ENCODE data around the gene RPL22. TPM values are rescaled to one million over a fixed set of nuclear protein-coding genes. Genes with fewer than 3 reads are reported as not detected.

Gene RPL22
- total and polyA plus RNA-seq, 2 of the 4 experiments (the other 2 are of a cell fraction), result 26.2 to 131 TPM

DNA sequence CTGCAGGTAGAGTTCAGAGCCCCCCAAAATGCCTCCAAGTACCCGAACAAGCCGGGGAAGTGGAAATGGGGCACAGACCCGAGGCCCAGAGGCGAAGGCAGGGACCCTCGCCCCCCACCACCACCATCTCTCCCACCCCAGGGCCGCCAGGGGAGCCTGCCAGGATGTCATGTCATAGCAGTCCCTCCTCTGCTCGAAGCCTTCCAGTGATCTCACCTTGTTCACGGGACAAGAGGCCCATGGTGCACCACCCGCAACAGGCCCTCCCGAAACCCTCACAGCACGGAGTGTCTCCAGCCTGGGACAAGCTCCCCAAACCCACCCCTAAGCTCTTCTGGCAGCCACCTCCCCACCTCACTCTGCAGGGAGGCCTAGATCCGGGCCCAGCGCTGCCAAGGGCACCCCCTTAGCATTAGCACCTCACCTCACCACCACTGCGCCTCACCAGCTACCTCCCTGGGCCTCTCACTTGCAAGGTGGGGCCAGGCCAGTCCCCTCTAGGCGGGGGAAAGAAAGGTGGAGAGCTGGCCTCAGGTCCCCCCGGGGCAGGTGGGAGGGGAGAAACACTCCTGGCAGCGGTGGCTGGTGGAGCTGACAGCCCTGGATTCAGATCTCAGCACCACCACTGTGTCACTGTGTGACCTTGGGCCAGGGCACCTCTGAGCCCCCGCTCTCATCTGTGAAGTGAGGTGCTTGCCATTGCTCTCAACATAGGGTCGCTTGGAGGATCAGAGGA is 32.6 kb downstream of the RPL22 start (continued):
- TF ChIP-seq MAFK (IDR thresholded peaks at IDR 0.05; ENCODE audit: low read depth, low read length), result no peak
- TF ChIP-seq, protein P1, sequence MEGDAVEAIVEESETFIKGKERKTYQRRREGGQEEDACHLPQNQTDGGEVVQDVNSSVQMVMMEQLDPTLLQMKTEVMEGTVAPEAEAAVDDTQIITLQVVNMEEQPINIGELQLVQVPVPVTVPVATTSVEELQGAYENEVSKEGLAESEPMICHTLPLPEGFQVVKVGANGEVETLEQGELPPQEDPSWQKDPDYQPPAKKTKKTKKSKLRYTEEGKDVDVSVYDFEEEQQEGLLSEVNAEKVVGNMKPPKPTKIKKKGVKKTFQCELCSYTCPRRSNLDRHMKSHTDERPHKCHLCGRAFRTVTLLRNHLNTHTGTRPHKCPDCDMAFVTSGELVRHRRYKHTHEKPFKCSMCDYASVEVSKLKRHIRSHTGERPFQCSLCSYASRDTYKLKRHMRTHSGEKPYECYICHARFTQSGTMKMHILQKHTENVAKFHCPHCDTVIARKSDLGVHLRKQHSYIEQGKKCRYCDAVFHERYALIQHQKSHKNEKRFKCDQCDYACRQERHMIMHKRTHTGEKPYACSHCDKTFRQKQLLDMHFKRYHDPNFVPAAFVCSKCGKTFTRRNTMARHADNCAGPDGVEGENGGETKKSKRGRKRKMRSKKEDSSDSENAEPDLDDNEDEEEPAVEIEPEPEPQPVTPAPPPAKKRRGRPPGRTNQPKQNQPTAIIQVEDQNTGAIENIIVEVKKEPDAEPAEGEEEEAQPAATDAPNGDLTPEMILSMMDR (conservative IDR thresholded peaks at IDR 0.05; ENCODE audit: low read depth, low read length), result no peak

GRCh38 chr1:6166221-6166620 is 33.2 kb downstream of the RPL22 start:
- no peak overlapping the region for H4K91ac ChIP-seq (ENCODE audit: insufficient read depth, low read depth, low read length)
- ATAC-seq (ENCODE audit: low read depth) (no peak), DNase-seq (no peak)
- H3K14ac ChIP-seq (replicated peaks; ENCODE audit: low read depth, low read length), result no peak overlapping the region
- H3K9me1 ChIP-seq (ENCODE audit: insufficient read depth, low read length), result no peaks in the 10 kb centered on the region
- no peak overlapping the region for H2BK120ac ChIP-seq (ENCODE audit: low read depth, low read length)
- no peak overlapping the region for H2AK5ac ChIP-seq (ENCODE audit: low read depth, low read length)
- in situ Hi-C loops (cut with MboI; ENCODE audit: low sequenced_read_pairs), result no loop called here
- H3K27ac ChIP-seq (ENCODE audit: insufficient read depth, low read length), result no peak overlapping the region
- no peak overlapping the region for H3K23ac ChIP-seq (ENCODE audit: low read depth, low read length)
- intact Hi-C loops (cut with micrococcal nuclease), result no loop called here
- dilution Hi-C loops (cut with HindIII; ENCODE audit: low sequenced_read_pairs, unreplicated experiment), result no loop called here
- ChIA-PET CTCF (no interaction called here), POLR2A (ENCODE audit: unreplicated experiment) (no interaction called here)
- no peak overlapping the region for H2AFZ ChIP-seq (replicated peaks; ENCODE audit: low read length, poor library complexity)
- no peaks in the 10 kb centered on the region for H3K36me3 ChIP-seq (ENCODE audit: control insufficient read depth, insufficient read depth, low read length)
- 0% methylated on average over 1 of the region's 10 CpGs; no CpG with 5 or more reads in 1 of the 2 experiments for WGBS, 2 experiments (ENCODE audit: extremely low coverage in 2 of 2, insufficient read length in 1 of 2)
- H2AK9ac ChIP-seq (replicated peaks; ENCODE audit: low read depth, low read length, poor library complexity), result no peak overlapping the region
- no TSS peak for BruUV-seq (replicated peaks)
- H3K4me1 ChIP-seq (ENCODE audit: control insufficient read depth, insufficient read depth, low read length), result no peaks in the 10 kb centered on the region
- no peak overlapping the region for H3K4me3 ChIP-seq (ENCODE audit: insufficient read depth, low read depth, low read length)
- H3K9ac ChIP-seq (ENCODE audit: low read depth, low read length), result no peak overlapping the region
- H4K8ac ChIP-seq (ENCODE audit: low read depth in 2 of 2, low read length in 2 of 2), result no peak overlapping the region
- no peak overlapping the region for H3K4me2 ChIP-seq (ENCODE audit: low read depth, low read length)
- no peak overlapping the region for H2BK5ac ChIP-seq (ENCODE audit: low read depth, low read length, poor library complexity, severe bottlenecking)
- H3K9me3 ChIP-seq (ENCODE audit: control insufficient read depth, insufficient read depth, low read length), result no peaks in the 10 kb centered on the region
- no peak overlapping the region for H2BK20ac ChIP-seq (ENCODE audit: low read depth, low read length)
- H3K18ac ChIP-seq (ENCODE audit: low read depth, low read length), result no peak overlapping the region
- no peak overlapping the region for H4K5ac ChIP-seq (ENCODE audit: low read depth, low read length)
- peaks cover 47% of the 10 kb centered on the region; the same call in 1 of the 2 replicates for H3K27me3 ChIP-seq (ENCODE audit: control insufficient read depth, insufficient read depth, low read length)
- H3K79me1 ChIP-seq (ENCODE audit: low read depth in 1 of 2, low read length in 2 of 2), result no peaks in the 10 kb centered on the region
- no peak overlapping the region for H3K4ac ChIP-seq (ENCODE audit: low read depth, low read length)
- H4K20me1 ChIP-seq (ENCODE audit: insufficient read depth, low read length), result no peaks in the 10 kb centered on the region
- H2BK15ac ChIP-seq (ENCODE audit: low read depth, low read length), result no peak overlapping the region
- H3K56ac ChIP-seq (ENCODE audit: extremely low read depth, insufficient read depth, low read length), result no peak overlapping the region
- TF ChIP-seq USF2 (IDR thresholded peaks at IDR 0.05; ENCODE audit: low read depth, low read length) (no peak), RAD21 (IDR thresholded peaks at IDR 0.05; ENCODE audit: low read length) (no peak), NFE2L2 (IDR thresholded peaks at IDR 0.05; ENCODE audit: low read depth, low read length) (no peak), MXI1 (IDR thresholded peaks at IDR 0.05; ENCODE audit: borderline replicate concordance, low read depth, low read length) (no peak), POLR2A (IDR thresholded peaks at IDR 0.05; ENCODE audit: low read depth, low read length) (no peak), SMC3 (IDR thresholded peaks at IDR 0.05; ENCODE audit: low read depth, low read length) (no peak), ELK1 (IDR thresholded peaks at IDR 0.05; ENCODE audit: borderline replicate concordance, low read depth, low read length) (no peak), MAFK (IDR thresholded peaks at IDR 0.05; ENCODE audit: low read depth, low read length) (no peak)
- TF ChIP-seq, protein P1 (conservative IDR thresholded peaks at IDR 0.05; ENCODE audit: low read depth, low read length), result no peak

Measured in IMR-90 (cell line).